ENCODE data around the gene INHBB. TPM values are rescaled to one million over a fixed set of nuclear protein-coding genes. Genes with fewer than 3 reads are reported as not detected.

The INHBB gene
- total and polyA plus RNA-seq, 2 of the 4 experiments (the other 2 are of a cell fraction) = 0.18 to 0.92 TPM

DNA sequence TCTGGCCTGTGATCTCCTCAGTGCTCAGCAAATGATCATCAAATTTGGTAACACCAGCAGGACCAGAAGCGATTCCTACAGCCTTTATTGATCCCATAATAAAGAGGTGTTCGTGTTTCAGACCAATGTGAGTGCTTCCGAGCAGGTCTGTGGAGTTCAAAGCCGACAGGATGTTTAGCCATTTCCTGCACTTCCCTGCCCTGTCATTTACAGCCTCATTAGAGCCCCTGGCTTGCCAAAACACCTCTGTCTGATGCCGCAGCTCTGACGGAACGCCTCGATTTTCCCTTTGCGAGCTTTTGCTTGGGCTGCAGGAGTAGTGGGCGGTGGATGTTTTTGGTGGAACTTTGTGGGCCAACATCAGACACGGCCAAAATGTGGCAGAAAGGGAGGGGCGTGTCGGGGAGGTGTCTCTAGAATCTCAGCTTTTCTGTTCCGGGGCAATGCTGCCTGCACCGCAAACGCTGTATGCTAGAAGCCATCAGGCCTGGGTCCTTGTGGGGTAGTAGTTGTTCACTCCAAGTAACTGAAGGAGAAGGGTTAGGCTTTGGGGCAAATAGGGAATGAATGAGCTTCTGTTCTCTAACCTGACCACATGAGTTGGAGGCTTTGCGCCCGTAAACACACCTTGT lies 26.1 kb upstream of the INHBB start:
- Histone ChIP-seq H2AK5ac (ENCODE audit: low read depth, low read length) (no peak overlapping the region), H3K9me3 (ENCODE audit: control insufficient read depth, insufficient read depth, low read length) (no peaks in the 10 kb centered on the region), H3K4me3 (ENCODE audit: insufficient read depth, low read depth, low read length) (no peak overlapping the region), H3K18ac (ENCODE audit: low read depth, low read length) (no peak overlapping the region), H2BK20ac (ENCODE audit: low read depth, low read length) (no peak overlapping the region), H3K27ac (ENCODE audit: insufficient read depth, low read length) (no peak overlapping the region), H3K23ac (ENCODE audit: low read depth, low read length) (no peak overlapping the region), H4K5ac (ENCODE audit: low read depth, low read length) (no peak overlapping the region), H2BK15ac (ENCODE audit: low read depth, low read length) (no peak overlapping the region), H3K4me2 (ENCODE audit: low read depth, low read length) (no peak overlapping the region), H3K14ac (replicated peaks; ENCODE audit: low read depth, low read length) (no peak overlapping the region), H3K4me1 (ENCODE audit: control insufficient read depth, insufficient read depth, low read length) (peaks cover 3% of the 10 kb centered on the region; the same call in 1 of the 2 replicates), H3K4ac (ENCODE audit: low read depth, low read length) (no peak overlapping the region), H3K79me1 (ENCODE audit: low read depth in 1 of 2, low read length in 2 of 2) (no peaks in the 10 kb centered on the region), H4K91ac (ENCODE audit: insufficient read depth, low read depth, low read length) (no peak overlapping the region), H2AFZ (replicated peaks; ENCODE audit: low read length, poor library complexity) (peak overlapping the region; percentile 29), H2AK9ac (replicated peaks; ENCODE audit: low read depth, low read length, poor library complexity) (no peak overlapping the region), H4K20me1 (ENCODE audit: insufficient read depth, low read length) (no peaks in the 10 kb centered on the region), H3K27me3 (ENCODE audit: control insufficient read depth, insufficient read depth, low read length) (peaks cover 43% of the 10 kb centered on the region), H4K8ac (ENCODE audit: low read depth in 2 of 2, low read length in 2 of 2) (no peak overlapping the region), H2BK120ac (ENCODE audit: low read depth, low read length) (no peak overlapping the region), H3K9me1 (ENCODE audit: insufficient read depth, low read length) (no peaks in the 10 kb centered on the region), H2BK5ac (ENCODE audit: low read depth, low read length, poor library complexity, severe bottlenecking) (no peak overlapping the region), H3K36me3 (ENCODE audit: control insufficient read depth, insufficient read depth, low read length) (no peaks in the 10 kb centered on the region), H3K9ac (ENCODE audit: low read depth, low read length) (no peak overlapping the region), H3K56ac (ENCODE audit: extremely low read depth, insufficient read depth, low read length) (no peak overlapping the region)
- POLR2A ChIA-PET (ENCODE audit: unreplicated experiment) = no interaction called here
- WGBS, 2 experiments (ENCODE audit: extremely low coverage in 2 of 2, insufficient read length in 1 of 2) = 52% methylated on average over 4 of the region's 18 CpGs; no CpG with 5 or more reads in 1 of the 2 experiments
- intact Hi-C loops (cut with micrococcal nuclease) (no loop called here), dilution Hi-C loops (cut with HindIII; ENCODE audit: low sequenced_read_pairs, unreplicated experiment) (no loop called here), in situ Hi-C loops (cut with MboI; ENCODE audit: low sequenced_read_pairs) (no loop called here)
- ATAC-seq (ENCODE audit: low read depth) = no peak
- DNase-seq = no peak
- no TSS peak for BruUV-seq (replicated peaks)
- CTCF ChIA-PET = no interaction called here
- TF ChIP-seq MXI1 (IDR thresholded peaks at IDR 0.05; ENCODE audit: borderline replicate concordance, low read depth, low read length) (no peak), POLR2A (IDR thresholded peaks at IDR 0.05; ENCODE audit: low read depth, low read length) (no peak), NFE2L2 (IDR thresholded peaks at IDR 0.05; ENCODE audit: low read depth, low read length) (no peak), CEBPB (IDR thresholded peaks at IDR 0.05; ENCODE audit: low read depth, low read length) (no peak), BHLHE40 (IDR thresholded peaks at IDR 0.05; ENCODE audit: low read depth, low read length) (no peak), RCOR1 (IDR thresholded peaks at IDR 0.05; ENCODE audit: insufficient replicate concordance, low read length) (no peak), RFX5 (IDR thresholded peaks at IDR 0.05; ENCODE audit: low read depth, low read length) (no peak), MAFK (IDR thresholded peaks at IDR 0.05; ENCODE audit: low read depth, low read length) (no peak), RAD21 (IDR thresholded peaks at IDR 0.05; ENCODE audit: low read length) (no peak), USF2 (IDR thresholded peaks at IDR 0.05; ENCODE audit: low read depth, low read length) (no peak), FOS (IDR thresholded peaks at IDR 0.05; ENCODE audit: low read depth, low read length) (no peak)
- TF ChIP-seq, protein P1, sequence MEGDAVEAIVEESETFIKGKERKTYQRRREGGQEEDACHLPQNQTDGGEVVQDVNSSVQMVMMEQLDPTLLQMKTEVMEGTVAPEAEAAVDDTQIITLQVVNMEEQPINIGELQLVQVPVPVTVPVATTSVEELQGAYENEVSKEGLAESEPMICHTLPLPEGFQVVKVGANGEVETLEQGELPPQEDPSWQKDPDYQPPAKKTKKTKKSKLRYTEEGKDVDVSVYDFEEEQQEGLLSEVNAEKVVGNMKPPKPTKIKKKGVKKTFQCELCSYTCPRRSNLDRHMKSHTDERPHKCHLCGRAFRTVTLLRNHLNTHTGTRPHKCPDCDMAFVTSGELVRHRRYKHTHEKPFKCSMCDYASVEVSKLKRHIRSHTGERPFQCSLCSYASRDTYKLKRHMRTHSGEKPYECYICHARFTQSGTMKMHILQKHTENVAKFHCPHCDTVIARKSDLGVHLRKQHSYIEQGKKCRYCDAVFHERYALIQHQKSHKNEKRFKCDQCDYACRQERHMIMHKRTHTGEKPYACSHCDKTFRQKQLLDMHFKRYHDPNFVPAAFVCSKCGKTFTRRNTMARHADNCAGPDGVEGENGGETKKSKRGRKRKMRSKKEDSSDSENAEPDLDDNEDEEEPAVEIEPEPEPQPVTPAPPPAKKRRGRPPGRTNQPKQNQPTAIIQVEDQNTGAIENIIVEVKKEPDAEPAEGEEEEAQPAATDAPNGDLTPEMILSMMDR (conservative IDR thresholded peaks at IDR 0.05; ENCODE audit: low read depth, low read length) = no peak

Measured in IMR-90 (cell line).